IMR-90 (cell line): ENCODE data around the gene SEL1L2.

Experiments used
- CEBPB ChIP-seq: IDR thresholded peaks from 2 replicates; pipeline ENCODE4 v1.6.1; 2012; ENCODE audit warnings: low read depth, low read length, improper control_type of control experiment
- CTCF ChIP-seq: conservative IDR thresholded peaks from 2 replicates; pipeline ENCODE4 v1.5.1; 2012; ENCODE audit warnings: mild to moderate bottlenecking, low read depth, low read length, improper control_type of control experiment
- ELK1 ChIP-seq: fragments of 150-350 bp; IDR thresholded peaks from 2 replicates; pipeline ENCODE4 v1.6.1; 2016; ENCODE audit warnings: low read depth, mild to moderate bottlenecking, low read length, moderate library complexity, borderline replicate concordance
- MAFK ChIP-seq: IDR thresholded peaks from 2 replicates; pipeline ENCODE4 v1.6.1; 2012; ENCODE audit warnings: low read depth, low read length, improper control_type of control experiment
- MAZ ChIP-seq: IDR thresholded peaks from 2 replicates; pipeline ENCODE4 v1.6.1; 2012; ENCODE audit warnings: low read depth, mild to moderate bottlenecking, low read length, improper control_type of control experiment, moderate library complexity, borderline replicate concordance
- POLR2A ChIP-seq: IDR thresholded peaks from 2 replicates; pipeline ENCODE4 v1.6.1; 2012; ENCODE audit warnings: mild to moderate bottlenecking, low read depth, low read length
- RCOR1 ChIP-seq: IDR thresholded peaks from 2 replicates; pipeline ENCODE4 v1.6.1; 2012; ENCODE audit warnings: mild to moderate bottlenecking, low read length, improper control_type of control experiment; ENCODE audit not compliant: insufficient replicate concordance
- RFX5 ChIP-seq: IDR thresholded peaks from 2 replicates; pipeline ENCODE4 v1.8.0; 2012; ENCODE audit warnings: low read depth, mild to moderate bottlenecking, low read length, moderate library complexity
- SMC3 ChIP-seq: fragments of 150-350 bp; IDR thresholded peaks from 2 replicates; pipeline ENCODE4 v1.6.1; 2016; ENCODE audit warnings: low read depth, mild to moderate bottlenecking, antibody characterized with exemption, low read length, moderate library complexity
- USF2 ChIP-seq: fragments of 150-350 bp; IDR thresholded peaks from 2 replicates; pipeline ENCODE4 v1.6.1; 2017; ENCODE audit warnings: mild to moderate bottlenecking, antibody characterized with exemption, low read length, low read depth

GRCh38 chr20:13863244-13863643, 127.2 kb downstream of the SEL1L2 start:
- TF ChIP-seq CTCF (no peak), SMC3 (no peak), USF2 (no peak), MAFK (no peak), RCOR1 (no peak), RFX5 (no peak), CEBPB (no peak), POLR2A (no peak), ELK1 (no peak), MAZ (no peak)
